ENCODE data around the gene ZNF750. TPM values are rescaled to one million over a fixed set of nuclear protein-coding genes. Genes with fewer than 3 reads are reported as not detected.

Gene ZNF750
- total RNA-seq, 1 experiment from 2014 or later, result 0.14 TPM

GRCh38 chr17:82871776-82872561 is 32.1 kb upstream of the ZNF750 start:
- ChIA-PET CTCF (interaction anchor here (0.9 kb wide), 1 partner anchor 19 kb away, joined by 3 read pairs; no protein-coding TSS in a partner anchor), POLR2A (no interaction called here)
- DNase-seq, result no peak
- H3K36me3 ChIP-seq (ENCODE audit: control insufficient read depth, insufficient read depth, low read length), result no peaks in the 10 kb centered on the region
- no peak for TF ChIP-seq CTCF (IDR thresholded peaks at IDR 0.05; ENCODE audit: insufficient read depth in 1 of 2, low read depth in 1 of 2, low read length in 1 of 2, severe bottlenecking in 1 of 2, unreplicated experiment in 1 of 2)
- no peaks in the 10 kb centered on the region for H3K9me3 Mint-ChIP-seq (ENCODE audit: unreplicated experiment)
- H3K9me3 ChIP-seq, result no peaks in the 10 kb centered on the region
- no peak overlapping the region for H3K27ac Mint-ChIP-seq (ENCODE audit: unreplicated experiment)
- no peaks in the 10 kb centered on the region for H3K27me3 ChIP-seq (replicated peaks; ENCODE audit: control insufficient read depth, insufficient read depth, low read length)
- intact Hi-C loops (cut with micrococcal nuclease; ENCODE audit: unreplicated experiment), result no loop called here
- H3K27me3 Mint-ChIP-seq (ENCODE audit: insufficient read depth, unreplicated experiment), result no peaks in the 10 kb centered on the region
- H3K4me3 Mint-ChIP-seq (ENCODE audit: unreplicated experiment), result no peak overlapping the region
- H3K4me1 ChIP-seq, result peaks cover 22% of the 10 kb centered on the region
- H3K36me3 Mint-ChIP-seq (ENCODE audit: insufficient read depth, unreplicated experiment), result peaks cover 19% of the 10 kb centered on the region
- no TSS peak for BruUV-seq (replicated peaks)
- no peak overlapping the region for H3K4me3 ChIP-seq (ENCODE audit: low read depth, low read length)
- peaks cover 23% of the 10 kb centered on the region for H3K4me1 Mint-ChIP-seq (ENCODE audit: low read depth, unreplicated experiment)

- H3K9me3 Mint-ChIP-seq (ENCODE audit: unreplicated experiment), result no peaks in the 10 kb centered on the region
- H3K9me3 ChIP-seq, result no peaks in the 10 kb centered on the region
- peaks cover 19% of the 10 kb centered on the region for H3K36me3 Mint-ChIP-seq (ENCODE audit: insufficient read depth, unreplicated experiment)
- peaks cover 14% of the 10 kb centered on the region for H3K4me1 ChIP-seq
- BruUV-seq (replicated peaks), result no TSS peak
- peak in 1 of 2 experiments; percentile 38 for DNase-seq
- intact Hi-C loops (cut with micrococcal nuclease; ENCODE audit: unreplicated experiment), result no loop called here
- no peak for TF ChIP-seq CTCF (IDR thresholded peaks at IDR 0.05; ENCODE audit: insufficient read depth in 1 of 2, low read depth in 1 of 2, low read length in 1 of 2, severe bottlenecking in 1 of 2, unreplicated experiment in 1 of 2)
- no peak overlapping the region for H3K27ac Mint-ChIP-seq (ENCODE audit: unreplicated experiment)
- no peak overlapping the region for H3K4me3 Mint-ChIP-seq (ENCODE audit: unreplicated experiment)
- H3K27me3 Mint-ChIP-seq (ENCODE audit: insufficient read depth, unreplicated experiment), result no peaks in the 10 kb centered on the region
- ChIA-PET CTCF (interaction anchor here (0.9 kb wide), 1 partner anchor 18 kb away, joined by 3 read pairs; no protein-coding TSS in a partner anchor), POLR2A (no interaction called here)
- peaks cover 16% of the 10 kb centered on the region for H3K4me1 Mint-ChIP-seq (ENCODE audit: low read depth, unreplicated experiment)
- H3K27me3 ChIP-seq (replicated peaks; ENCODE audit: control insufficient read depth, insufficient read depth, low read length), result no peaks in the 10 kb centered on the region
- H3K36me3 ChIP-seq (ENCODE audit: control insufficient read depth, insufficient read depth, low read length), result no peaks in the 10 kb centered on the region
- no peak overlapping the region for H3K4me3 ChIP-seq (ENCODE audit: low read depth, low read length)
These were observed 31.4 kb upstream of the ZNF750 start for GRCh38 chr17:82871056-82871775.

GRCh38 chr17:82870541-82870940 is 30.7 kb upstream of the ZNF750 start:
- TF ChIP-seq CTCF (IDR thresholded peaks at IDR 0.05; ENCODE audit: insufficient read depth in 1 of 2, low read depth in 1 of 2, low read length in 1 of 2, severe bottlenecking in 1 of 2, unreplicated experiment in 1 of 2), result no peak
- Mint-ChIP-seq H3K4me1 (ENCODE audit: low read depth, unreplicated experiment) (peaks cover 11% of the 10 kb centered on the region), H3K4me3 (ENCODE audit: unreplicated experiment) (no peak overlapping the region), H3K27ac (ENCODE audit: unreplicated experiment) (peak overlapping the region; percentile 37), H3K36me3 (ENCODE audit: insufficient read depth, unreplicated experiment) (peaks cover 19% of the 10 kb centered on the region), H3K27me3 (ENCODE audit: insufficient read depth, unreplicated experiment) (no peaks in the 10 kb centered on the region), H3K9me3 (ENCODE audit: unreplicated experiment) (no peaks in the 10 kb centered on the region)
- H3K9me3 ChIP-seq, result no peaks in the 10 kb centered on the region
- H3K4me3 ChIP-seq (ENCODE audit: low read depth, low read length), result no peak overlapping the region
- H3K36me3 ChIP-seq (ENCODE audit: control insufficient read depth, insufficient read depth, low read length), result no peaks in the 10 kb centered on the region
- CTCF ChIA-PET, result interaction anchor here (0.6 kb wide), 1 partner anchor 1020 kb away, joined by 4 read pairs; no protein-coding TSS in a partner anchor
- POLR2A ChIA-PET, result no interaction called here
- no TSS peak for BruUV-seq (replicated peaks)
- no peak for DNase-seq
- H3K27me3 ChIP-seq (replicated peaks; ENCODE audit: control insufficient read depth, insufficient read depth, low read length), result no peaks in the 10 kb centered on the region
- intact Hi-C loops (cut with micrococcal nuclease; ENCODE audit: unreplicated experiment), result no loop called here
- peaks cover 10% of the 10 kb centered on the region for H3K4me1 ChIP-seq
